Measurements from ENCODE around the gene PAX5. TPM values are rescaled to one million over a fixed set of nuclear protein-coding genes. Genes with fewer than 3 reads are reported as not detected.

The PAX5 gene
- total and polyA plus RNA-seq, 2 of the 13 experiments (the other 11 are each of a cell fraction or from before 2014, with no cell fraction given) = not detected

GRCh38 chr9:37027582-37028419, 6.3 kb downstream of the PAX5 start (continued):
- TF ChIP-seq E2F2 (CRISPR knock-in tag; IDR thresholded peaks at IDR 0.05; ENCODE audit: borderline replicate concordance) (peak; percentile 97; the same call in 1 of the 2 replicates), ZFP36L1 (CRISPR knock-in tag; IDR thresholded peaks at IDR 0.05) (peak; percentile 96), TRIM24 (CRISPR knock-in tag; IDR thresholded peaks at IDR 0.05) (no peak), XRCC5 (optimal IDR thresholded peaks at IDR 0.05; ENCODE audit: low read length) (peak; percentile 86), ARID3A (IDR thresholded peaks at IDR 0.05; ENCODE audit: low read depth, low read length) (no peak), ZBED4 (CRISPR knock-in tag; IDR thresholded peaks at IDR 0.05; ENCODE audit: borderline replicate concordance) (peak; percentile 95), FIP1L1 (IDR thresholded peaks at IDR 0.05; ENCODE audit: borderline replicate concordance, insufficient read depth, low read depth, low read length) (no peak), YY1 (IDR thresholded peaks at IDR 0.05; ENCODE audit: insufficient read depth, insufficient replicate concordance, low read depth, low read length) (peak; percentile 45), NFATC3 (CRISPR knock-in tag; IDR thresholded peaks at IDR 0.05) (no peak), TERF1 (CRISPR knock-in tag; IDR thresholded peaks at IDR 0.05) (peak; percentile 84; the same call in 1 of the 2 replicates), MAFK (conservative IDR thresholded peaks at IDR 0.05 in 1 of 2, IDR thresholded peaks at IDR 0.05 in 1 of 2; ENCODE audit: low read length in 2 of 2) (no peak), ZNF580 (CRISPR knock-in tag; IDR thresholded peaks at IDR 0.05; ENCODE audit: borderline replicate concordance, low read depth) (peak; percentile 98), IKZF4 (CRISPR knock-in tag; IDR thresholded peaks at IDR 0.05; ENCODE audit: borderline replicate concordance, low read depth, not compliant biosample characterization) (peak; percentile 98), ZNF343 (CRISPR knock-in tag; IDR thresholded peaks at IDR 0.05) (peak; percentile 87), ZFP36 (IDR thresholded peaks at IDR 0.05; ENCODE audit: borderline replicate concordance, low read depth, low read length, partially characterized antibody) (no peak), ZFP62 (CRISPR knock-in tag; IDR thresholded peaks at IDR 0.05) (no peak), GPBP1L1 (CRISPR knock-in tag; IDR thresholded peaks at IDR 0.05) (no peak), ZNF317 (CRISPR knock-in tag; IDR thresholded peaks at IDR 0.05) (no peak)

Measured in HepG2 (cell line).